Transverse colon (tissue), 3 donors: Measurements from ENCODE around the gene MRPL39.

Experiments
- POLR2A ChIP-seq: fragments of 450-650 bp; IDR thresholded peaks from one replicate; pipeline ENCODE4 v1.6.1; 2016; ENCODE audit warnings: antibody characterized with exemption, mild to moderate bottlenecking, moderate library complexity
- TF ChIP-seq, protein P1 (sequence below), 5 experiments: fragments of 200-600 bp in 3 of 5; fragments of 450-650 bp in 2 of 5; sonication (generic) in 3 of 5; IDR thresholded peaks; 1 replicate in 2 of 5; 2 replicates in 3 of 5; pipeline ENCODE4 v1.5.1; 2016 to 2017; ENCODE audit warnings: antibody characterized with exemption in 5 of 5, inconsistent platforms in 3 of 5, mild to moderate bottlenecking in 2 of 5, moderate library complexity in 1 of 5

DNA sequence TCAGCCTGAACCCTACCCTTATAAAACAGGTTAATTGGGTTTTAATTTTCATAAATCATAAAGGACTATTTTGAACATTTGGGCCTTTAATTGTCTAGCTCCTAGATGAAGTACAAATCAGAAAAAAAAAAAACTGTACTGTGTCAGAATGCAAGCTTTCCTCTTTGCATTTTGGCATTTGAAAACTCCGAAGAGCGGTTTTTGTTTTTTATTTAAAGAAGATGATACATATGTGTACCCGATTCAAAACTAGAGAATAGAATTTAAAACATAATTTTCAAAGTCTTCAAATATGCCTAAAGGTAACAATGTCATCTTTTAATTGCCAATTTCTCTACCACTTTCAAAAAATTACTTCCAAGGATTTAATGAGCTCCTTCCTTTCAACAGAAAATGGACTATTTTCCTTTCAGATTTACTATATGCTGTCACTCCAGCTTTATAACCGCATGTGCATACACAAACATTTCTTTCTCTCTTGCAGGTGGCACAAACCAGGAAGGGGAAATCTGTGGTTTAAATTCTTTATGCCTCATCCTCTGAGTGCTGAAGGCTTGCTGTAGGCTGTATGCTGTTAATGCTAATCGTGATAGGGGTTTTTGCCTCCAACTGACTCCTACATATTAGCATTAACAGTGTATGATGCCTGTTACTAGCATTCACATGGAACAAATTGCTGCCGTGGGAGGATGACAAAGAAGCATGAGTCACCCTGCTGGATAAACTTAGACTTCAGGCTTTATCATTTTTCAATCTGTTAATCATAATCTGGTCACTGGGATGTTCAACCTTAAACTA lies 33.7 kb downstream of the MRPL39 start:
- TF ChIP-seq, protein P1, sequence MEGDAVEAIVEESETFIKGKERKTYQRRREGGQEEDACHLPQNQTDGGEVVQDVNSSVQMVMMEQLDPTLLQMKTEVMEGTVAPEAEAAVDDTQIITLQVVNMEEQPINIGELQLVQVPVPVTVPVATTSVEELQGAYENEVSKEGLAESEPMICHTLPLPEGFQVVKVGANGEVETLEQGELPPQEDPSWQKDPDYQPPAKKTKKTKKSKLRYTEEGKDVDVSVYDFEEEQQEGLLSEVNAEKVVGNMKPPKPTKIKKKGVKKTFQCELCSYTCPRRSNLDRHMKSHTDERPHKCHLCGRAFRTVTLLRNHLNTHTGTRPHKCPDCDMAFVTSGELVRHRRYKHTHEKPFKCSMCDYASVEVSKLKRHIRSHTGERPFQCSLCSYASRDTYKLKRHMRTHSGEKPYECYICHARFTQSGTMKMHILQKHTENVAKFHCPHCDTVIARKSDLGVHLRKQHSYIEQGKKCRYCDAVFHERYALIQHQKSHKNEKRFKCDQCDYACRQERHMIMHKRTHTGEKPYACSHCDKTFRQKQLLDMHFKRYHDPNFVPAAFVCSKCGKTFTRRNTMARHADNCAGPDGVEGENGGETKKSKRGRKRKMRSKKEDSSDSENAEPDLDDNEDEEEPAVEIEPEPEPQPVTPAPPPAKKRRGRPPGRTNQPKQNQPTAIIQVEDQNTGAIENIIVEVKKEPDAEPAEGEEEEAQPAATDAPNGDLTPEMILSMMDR (IDR thresholded peaks at IDR 0.05), result no peak
- no peak for TF ChIP-seq POLR2A
